ENCODE results near the gene SLC35D3. TPM values are rescaled to one million over a fixed set of nuclear protein-coding genes. Genes with fewer than 3 reads are reported as not detected.

Gene SLC35D3
- total and polyA plus RNA-seq, 10 of the 15 experiments (the other 5 are each of a cell fraction or from before 2014, with no cell fraction given): not detected

GRCh38 chr6:136923116-136923953 is 1.2 kb downstream of the SLC35D3 start:
- POLR2A ChIA-PET: no interaction called here
- Histone ChIP-seq H3K9me3 (replicated peaks; ENCODE audit: control insufficient read depth, insufficient read depth, low read length) (no peaks in the 10 kb centered on the region), H3K27me3 (replicated peaks in 1 of 2; ENCODE audit: control insufficient read depth in 2 of 2, insufficient read depth in 2 of 2, low read length in 1 of 2) (peaks cover 16 to 28% of the 10 kb centered on the region in 2 experiments), H4K20me1 (ENCODE audit: control insufficient read depth, insufficient read depth) (no peaks in the 10 kb centered on the region), H2AFZ (ENCODE audit: control insufficient read depth, low read depth, low read length) (no peak overlapping the region), H3K4me3 (no peak overlapping the region), H3K4me2 (ENCODE audit: control insufficient read depth, insufficient read depth) (peak overlapping the region; percentile 22; the same call in 1 of the 2 replicates), H3K36me3 (ENCODE audit: control insufficient read depth in 2 of 2, insufficient read depth in 2 of 2, low read length in 1 of 2) (no peaks in the 10 kb centered on the region), H3K27ac (ENCODE audit: control insufficient read depth, insufficient read depth) (no peak overlapping the region), H3K9ac (ENCODE audit: control insufficient read depth, insufficient read depth, low read length) (no peak overlapping the region), H3K79me2 (ENCODE audit: control insufficient read depth, insufficient read depth, low read length) (no peaks in the 10 kb centered on the region), H3K4me1 (ENCODE audit: control insufficient read depth, insufficient read depth, low read length) (peaks cover 19% of the 10 kb centered on the region)
- ATAC-seq (no peak), FAIRE-seq (no peak), DNase-seq (ENCODE audit: low read depth, low spot score) (no peak)
- CTCF ChIA-PET: interaction anchor here (0.5 to 1.6 kb wide), 3 partner anchors 9 to 1717 kb away, joined by 3 to 6 read pairs (median 4); no protein-coding TSS in a partner anchor
- no TSS peak for BruUV-seq (replicated peaks)
- SMC1A ChIA-PET (ENCODE audit: uncharacterized antibody, unreplicated experiment): no interaction called here
- intact Hi-C loops (cut with micrococcal nuclease; ENCODE audit: unreplicated experiment): loop anchor here (5.0 to 10.0 kb wide), 2 partner anchors 81 to 339 kb away; no protein-coding TSS in a partner anchor
- RAD21 ChIA-PET (ENCODE audit: unreplicated experiment): no interaction called here
- in situ Hi-C loops (cut with MboI): no loop called here
- WGBS (ENCODE audit: insufficient coverage, insufficient replicate concordance, low lambda C conversion rate, missing lambda C conversion rate): 54% methylated on average over 57 of the region's 65 CpGs
- TF ChIP-seq CBFB (IDR thresholded peaks at IDR 0.05; ENCODE audit: low read depth): no peak
- TF ChIP-seq, protein P1, sequence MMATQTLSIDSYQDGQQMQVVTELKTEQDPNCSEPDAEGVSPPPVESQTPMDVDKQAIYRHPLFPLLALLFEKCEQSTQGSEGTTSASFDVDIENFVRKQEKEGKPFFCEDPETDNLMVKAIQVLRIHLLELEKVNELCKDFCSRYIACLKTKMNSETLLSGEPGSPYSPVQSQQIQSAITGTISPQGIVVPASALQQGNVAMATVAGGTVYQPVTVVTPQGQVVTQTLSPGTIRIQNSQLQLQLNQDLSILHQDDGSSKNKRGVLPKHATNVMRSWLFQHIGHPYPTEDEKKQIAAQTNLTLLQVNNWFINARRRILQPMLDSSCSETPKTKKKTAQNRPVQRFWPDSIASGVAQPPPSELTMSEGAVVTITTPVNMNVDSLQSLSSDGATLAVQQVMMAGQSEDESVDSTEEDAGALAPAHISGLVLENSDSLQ (IDR thresholded peaks at IDR 0.05): 0 out of 2 replicates have a peak, but pooled peaks have one; percentile 8
- TF ChIP-seq SPI1 (IDR thresholded peaks at IDR 0.05; ENCODE audit: borderline replicate concordance, insufficient read depth, low read depth, low read length): no peak
- no peak for TF ChIP-seq ATF7 (IDR thresholded peaks at IDR 0.05; ENCODE audit: low read depth)

All from GM12878 (cell line).